ENCODE measurements around the gene SSX4.
"Not testable (repeated sequence)": the region's sequence is repeated elsewhere in the genome, so short reads cannot be mapped to it uniquely, and the experiment has no call there.

- not testable (repeated sequence) for TF ChIP-seq CTCF (conservative IDR thresholded peaks at IDR 0.05); EZH2 (IDR thresholded peaks at IDR 0.05; ENCODE audit: low read depth)
Observed at GRCh38 chrX:48429606-48430005, 46.3 kb downstream of the SSX4 start.

Measured in PC-9 (cell line).